T-helper 9 cell (primary cell): ENCODE results near the gene EIPR1.

ENCODE experiments used
- DNase-seq: peaks from one replicate; pipeline ENCODE4 v3.0.0-alpha.2; 2020

The EIPR1 gene

DNA sequence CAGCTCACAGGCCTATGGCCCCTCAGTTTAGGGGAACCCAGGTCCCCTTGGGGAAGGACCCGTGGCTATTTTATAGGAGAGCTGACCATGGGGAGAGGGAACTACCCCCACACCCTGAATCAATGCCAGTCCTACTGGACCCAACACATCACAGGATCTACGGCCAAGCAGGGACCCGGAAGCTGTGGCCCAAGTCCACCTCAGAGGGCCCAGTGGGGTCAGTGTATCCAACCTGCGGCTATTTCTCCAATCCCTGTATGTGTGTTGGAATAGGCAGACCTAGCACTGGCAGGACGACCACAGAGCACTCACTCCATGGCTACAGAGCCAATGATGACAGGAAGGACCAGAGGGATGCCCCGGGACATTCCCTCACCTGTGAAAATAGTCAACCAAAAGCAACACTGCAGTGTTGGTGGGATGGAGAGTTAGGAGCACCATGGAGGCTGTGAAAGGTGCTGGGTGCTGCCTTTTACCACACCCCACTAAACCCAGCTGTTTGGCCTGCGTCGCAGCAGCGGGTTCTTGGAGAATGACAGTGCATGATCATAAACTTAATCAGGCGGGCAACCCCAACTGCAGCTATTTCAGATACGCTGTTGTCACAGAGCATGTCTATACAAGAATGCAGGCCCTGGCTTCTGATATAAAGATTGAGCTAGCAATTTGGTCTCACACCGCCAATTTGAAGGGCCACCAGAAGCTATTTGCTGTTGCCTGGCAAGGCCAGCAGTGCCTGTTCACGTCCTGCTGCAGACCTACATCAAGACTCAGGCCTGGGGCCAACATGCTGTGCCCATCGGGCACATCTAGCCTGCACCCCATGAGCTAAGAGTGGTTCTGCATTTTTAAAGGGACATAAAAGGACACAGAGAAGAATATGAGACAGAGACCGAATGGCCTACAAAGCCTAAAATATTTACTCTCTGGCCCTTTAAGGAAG is 110.4 kb downstream of the EIPR1 start:
- DNase-seq: no peak

DNA sequence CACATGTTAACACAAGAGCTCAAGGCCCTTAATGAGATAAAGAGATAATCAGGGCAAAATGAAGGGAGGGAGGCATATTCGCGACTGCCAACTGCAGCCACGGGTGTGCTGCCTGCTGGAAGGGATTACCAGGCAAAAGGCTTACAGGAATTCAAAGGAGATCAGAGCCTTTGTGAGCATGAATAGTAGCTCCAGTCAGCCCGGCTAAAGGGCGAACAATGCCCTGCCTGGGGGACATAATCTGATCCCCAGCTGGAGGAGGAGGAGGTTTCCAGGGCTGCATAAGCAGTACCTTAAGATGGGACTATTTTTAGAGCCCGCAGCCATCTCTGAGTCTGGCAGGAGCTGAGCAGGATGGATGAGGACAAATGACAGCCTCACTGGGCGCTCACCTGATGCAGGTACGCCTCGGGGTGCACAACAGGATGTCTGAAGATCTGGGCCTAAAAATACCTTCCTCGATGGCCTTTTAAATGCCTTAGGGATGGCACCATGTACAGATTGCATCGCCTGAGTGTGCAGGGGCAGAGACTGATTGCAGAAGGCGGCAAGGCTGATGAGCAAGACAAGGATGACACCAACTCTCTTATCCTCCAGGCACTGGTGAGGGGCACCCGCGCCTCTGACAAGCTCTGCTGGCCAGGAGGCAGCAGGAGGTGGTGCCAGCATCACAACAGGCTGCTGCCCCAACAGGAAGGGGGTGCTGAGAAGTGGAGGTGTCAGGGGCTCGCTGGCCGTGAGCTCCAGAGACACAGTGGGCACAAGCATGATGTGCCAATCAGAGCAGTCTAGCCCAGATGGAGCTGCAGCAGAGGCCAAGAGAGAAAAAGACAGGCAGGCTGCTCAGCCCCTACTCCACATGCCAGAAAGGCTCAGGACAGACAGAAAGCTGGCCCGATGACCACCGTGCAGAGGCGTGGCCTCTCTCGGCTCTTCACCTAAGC is 111.4 kb downstream of the EIPR1 start:
- no peak for DNase-seq

DNA sequence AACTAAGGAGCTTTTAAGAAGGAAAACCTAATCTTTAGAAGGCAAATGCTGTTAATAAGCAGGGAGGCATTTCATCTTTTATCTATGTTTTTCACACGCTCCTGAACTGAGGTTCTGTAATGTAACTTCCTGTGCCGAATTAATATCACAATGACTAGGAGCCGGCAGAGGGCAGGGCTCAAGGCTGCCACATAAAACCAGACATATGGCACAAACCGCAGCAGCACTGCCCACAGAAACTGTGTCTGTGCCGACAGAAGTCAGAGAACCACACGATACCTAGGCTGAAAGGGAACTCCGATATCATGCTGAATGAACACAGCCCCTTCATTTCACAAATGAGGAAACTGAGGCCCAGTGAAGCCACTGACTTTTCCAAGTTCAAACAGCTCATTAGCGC is 112.1 kb downstream of the EIPR1 start:
- no peak for DNase-seq

DNA sequence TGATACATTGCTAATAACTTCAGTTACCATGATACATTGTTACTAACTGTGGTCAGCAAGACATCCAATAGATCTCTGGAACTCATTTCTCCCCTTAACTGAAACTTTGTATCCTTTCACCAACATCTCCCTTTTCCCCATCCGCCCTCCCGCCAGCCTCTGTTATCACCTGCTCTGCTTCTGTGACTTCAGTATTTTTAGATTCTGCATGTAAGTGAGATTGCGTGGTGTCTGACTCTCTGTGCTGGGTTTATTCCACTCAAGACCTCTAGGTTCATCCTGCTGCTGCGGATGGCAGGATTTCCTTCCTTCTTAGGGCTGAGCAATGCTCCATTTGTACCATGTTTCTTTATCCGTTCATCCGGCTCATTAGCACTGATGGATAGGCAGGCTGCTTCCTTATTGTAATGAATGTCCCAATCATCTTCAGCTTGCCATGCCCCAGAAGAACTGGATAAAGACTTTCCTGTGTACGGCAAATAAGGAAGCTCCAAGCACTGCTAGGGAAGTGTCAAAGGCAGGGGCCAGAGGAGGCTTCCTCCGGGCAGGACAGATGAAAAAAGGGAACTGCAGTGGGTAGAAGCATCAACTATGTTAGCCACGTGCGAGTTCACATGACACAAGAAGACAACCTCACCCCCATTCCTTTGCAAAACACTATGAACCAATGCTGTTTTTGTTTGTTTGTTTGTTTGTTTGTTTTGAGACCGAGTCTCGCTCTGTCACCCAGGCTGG is 113.4 kb downstream of the EIPR1 start:
- DNase-seq: no peak

DNA sequence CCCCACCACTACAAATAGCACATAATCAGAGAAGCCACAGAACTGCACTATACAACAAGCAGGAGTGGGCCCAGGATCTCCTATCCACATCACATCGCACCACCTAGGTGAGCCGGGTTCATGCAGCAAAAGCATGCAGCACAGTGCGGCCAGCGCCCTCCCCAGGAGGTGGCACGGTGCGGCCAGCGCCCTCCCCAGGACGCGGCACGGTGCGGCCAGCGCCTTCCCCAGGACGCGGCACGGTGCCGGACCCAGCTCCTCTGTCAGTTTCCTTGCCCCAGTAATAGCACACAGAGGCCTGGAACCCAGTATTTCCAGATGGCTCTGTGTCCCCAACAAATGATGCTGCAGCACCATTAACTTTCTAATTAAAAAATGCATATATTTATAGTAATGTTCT is 114.1 kb downstream of the EIPR1 start:
- DNase-seq: no peak

DNA sequence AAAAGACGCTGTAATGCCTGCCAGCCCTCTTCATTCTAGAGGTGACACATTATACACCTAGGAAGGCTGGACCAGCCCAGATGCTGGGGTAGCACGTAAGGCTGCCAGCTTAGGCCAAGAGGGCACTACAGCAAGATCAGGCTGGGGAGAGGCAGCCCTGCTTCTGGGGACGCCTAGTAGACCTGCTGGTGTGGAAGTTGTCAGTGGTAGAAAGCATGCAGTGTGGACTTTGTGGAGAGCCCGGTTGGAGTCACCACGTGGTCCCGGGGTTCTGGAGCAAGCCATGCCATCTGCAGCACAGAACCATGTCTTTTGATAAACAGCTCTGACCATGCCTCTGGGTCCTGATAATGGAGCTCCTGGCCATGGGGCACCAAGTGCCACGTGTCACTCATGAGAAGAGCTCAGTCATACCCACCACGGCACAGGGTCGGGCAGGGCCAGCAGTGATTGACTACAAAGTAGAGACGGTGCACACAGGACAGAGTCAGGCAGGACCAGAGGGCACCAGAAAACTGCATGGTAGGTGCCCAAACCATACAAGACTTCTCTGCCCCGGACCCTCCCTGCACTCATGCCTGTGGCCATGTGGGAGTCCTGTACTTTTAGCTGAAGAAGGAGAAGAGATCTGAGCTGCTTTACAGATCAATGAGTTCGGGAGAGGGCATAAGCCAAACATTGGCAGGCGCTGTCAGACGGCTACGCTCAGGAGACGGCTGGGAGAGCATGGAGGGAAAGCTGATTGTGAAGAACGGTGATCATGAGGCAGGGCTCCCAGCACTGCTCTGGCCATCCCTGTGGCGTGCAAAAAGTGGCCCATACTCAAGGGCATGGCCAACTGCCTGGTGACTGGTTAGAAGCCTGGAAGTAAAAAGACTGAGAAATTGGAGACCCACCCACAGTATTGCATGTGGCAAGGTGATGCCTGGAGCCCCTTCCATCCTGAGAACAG is 114.9 kb downstream of the EIPR1 start:
- DNase-seq: no peak

DNA sequence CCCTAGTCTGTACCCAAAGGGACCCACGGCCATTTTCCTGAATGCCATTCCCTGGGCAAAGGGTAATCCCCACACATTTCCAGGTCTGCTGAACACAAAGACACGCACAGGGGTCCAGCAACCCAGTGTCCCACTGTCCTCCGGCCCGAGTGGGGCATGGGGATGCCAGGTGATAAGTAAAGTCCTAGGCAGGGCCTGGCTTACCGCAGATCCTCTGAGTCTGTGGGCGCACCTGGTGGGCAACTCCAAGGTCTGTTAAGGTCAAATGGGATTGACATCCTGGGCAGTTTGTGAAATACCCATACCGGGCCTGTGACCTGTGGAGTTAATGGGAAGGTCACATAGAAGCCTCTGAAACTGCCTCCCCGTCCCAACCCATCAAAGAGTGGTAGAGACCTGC is 116.1 kb downstream of the EIPR1 start:
- DNase-seq: no peak

DNA sequence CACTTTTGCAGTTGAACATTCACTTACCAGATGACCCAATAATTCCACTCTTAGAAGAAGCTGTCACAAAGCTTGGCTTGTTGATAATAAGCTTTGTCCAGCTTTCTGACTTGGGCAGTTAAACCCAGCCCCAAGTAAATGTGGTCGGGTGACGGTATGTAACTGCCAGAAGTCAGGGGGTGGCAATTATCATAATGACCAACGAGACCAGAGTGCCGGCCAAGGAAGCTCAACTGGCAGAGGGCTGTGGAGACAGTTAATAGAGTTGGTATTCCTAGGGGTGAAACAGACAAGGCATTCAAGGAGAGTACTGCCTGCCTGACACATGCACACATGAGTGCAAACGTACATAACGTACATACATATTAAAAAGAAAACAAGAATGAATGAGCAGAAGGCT is 116.7 kb downstream of the EIPR1 start:
- DNase-seq: no peak

DNA sequence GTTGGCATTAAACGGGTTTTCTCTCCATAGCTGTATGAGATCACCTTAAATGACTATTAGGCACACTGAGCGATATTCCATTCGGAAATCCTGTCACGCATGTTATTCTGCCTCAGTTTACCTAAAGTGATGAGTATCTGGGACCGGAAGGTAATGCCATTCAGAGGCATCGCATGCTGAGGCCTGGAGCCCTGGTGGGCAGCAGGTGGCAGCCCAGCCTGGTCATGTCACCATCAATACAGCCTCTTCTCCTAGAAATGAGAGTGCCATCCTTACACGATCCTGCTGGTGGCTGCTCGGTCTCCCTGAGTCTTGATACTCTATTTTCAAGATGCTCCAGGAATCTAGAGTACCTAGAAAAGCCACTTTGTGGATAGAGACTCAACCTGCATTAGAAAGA is 119.8 kb downstream of the EIPR1 start:
- no peak for DNase-seq

DNA sequence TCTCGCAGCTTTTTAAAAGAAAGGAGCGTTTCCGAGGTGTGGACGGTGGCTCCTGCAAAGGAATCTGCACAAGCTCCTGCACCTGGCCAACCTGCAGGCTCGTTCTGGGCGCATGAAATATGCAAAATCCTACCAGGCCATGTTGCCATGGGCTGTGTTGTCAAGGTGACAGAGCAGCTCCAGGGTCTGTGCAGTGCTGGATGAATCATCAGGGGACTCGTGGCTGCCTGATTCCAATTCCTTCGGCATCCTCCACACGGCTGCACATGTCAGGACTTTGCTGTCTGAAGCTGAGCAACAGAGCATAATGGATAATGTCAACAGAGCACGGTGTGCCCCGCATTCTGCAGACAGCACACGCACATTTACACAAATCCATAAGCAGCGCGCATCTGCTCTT is 120.5 kb downstream of the EIPR1 start:
- DNase-seq: no peak

DNA sequence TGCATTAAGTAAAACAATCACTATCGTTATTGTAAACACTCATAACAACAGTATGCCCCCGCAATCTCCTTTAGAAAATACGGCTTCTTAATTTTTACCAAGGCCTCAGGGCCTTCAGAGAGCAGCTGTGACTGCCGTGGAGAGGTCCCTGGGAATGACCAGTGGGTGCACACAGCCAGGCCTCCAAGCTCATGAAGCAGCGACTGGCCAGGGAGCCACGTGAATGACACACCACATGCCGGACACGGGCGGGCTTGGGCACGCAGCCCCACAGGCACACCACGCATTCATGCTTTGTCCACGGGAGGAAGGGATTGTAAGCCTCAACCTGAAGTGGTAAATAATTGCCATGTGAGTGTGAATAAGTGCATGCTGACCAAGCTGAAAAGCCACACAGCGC is 121.0 kb downstream of the EIPR1 start:
- no peak for DNase-seq

DNA sequence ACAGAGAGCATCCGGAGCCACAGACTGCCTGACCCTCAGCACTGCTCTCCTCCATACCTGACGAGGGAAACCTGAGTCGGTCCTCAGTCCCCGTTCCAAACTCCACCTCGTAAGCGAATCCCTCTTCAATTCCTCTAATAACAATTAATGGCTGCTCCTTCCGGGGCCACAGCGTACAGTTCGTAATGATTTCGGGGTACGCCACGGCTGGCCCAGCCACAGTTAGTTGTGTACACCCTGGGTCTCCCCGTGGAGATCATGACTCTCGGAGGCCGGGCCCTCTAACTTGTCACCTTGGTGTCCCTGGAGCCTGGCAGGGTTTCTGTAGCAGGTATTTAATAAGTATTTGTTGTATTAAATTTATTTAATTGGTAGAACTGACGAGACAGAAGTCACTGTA is 121.5 kb downstream of the EIPR1 start:
- DNase-seq: no peak

DNA sequence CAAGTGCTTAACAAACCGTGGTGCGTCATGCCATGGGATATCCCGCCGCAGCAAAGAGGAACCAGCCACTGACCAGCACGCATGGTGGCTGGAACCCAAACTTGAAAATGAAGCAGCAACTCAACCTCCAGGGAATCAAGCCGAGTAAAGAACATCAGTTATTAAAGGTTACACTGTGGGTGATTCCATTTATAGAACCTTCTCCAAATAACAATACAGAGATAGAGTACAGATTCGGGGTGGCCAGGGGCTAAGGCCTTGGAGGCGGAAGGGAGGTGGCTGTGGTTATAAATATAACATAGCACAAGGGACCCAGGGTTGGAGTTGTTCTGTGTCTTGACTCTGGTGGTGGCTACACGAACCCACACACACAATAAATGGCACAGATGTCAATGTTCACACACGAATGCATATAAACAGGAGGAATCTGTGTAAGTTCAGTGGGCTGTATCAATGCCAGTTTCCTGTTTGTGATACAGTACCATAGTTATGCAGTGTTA is 123.1 kb downstream of the EIPR1 start:
- no peak for DNase-seq

DNA sequence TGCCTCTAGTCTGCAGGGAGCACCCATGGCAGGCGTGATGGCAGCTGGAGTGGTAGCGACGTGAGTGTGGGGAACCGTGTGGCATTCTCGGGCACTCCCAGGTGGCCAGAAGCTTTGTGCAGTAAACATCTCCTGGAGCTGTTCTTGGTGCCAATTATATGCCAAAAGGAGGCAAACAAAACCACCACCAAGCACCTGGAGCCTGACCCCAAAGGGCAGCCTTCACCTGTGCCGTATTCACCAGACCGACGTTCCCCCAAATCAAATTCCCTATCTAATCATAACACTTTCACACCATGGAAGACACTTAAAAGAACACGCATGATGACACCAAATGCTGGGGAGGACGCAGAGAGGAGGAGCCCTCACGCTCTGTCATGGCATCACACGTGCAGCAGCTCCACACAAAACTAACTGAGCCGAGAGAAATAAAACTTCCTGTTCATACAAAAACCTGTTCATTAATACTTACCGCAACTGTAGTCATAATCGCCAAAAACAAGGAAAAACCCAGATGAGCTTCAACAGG is 123.6 kb downstream of the EIPR1 start:
- DNase-seq: no peak

DNA sequence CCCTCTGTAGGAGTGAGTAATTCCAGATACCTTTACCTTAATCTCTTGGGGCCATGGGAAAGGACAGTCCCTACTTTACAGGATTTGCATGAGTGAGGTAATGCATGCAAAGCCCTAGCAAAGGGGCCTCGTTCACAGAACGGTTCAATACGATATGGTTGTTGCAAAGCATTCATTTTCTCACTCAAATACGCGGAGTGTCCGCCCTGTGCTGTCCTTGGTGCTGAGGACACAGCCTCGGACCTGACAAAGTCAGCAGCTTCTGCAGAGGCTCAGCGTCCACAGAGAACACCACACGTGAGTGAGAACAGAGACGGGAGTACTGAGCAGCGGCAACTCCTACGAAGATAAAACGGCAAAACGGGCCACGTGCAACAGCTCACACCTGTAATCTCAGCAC is 125.7 kb downstream of the EIPR1 start:
- DNase-seq: no peak

DNA sequence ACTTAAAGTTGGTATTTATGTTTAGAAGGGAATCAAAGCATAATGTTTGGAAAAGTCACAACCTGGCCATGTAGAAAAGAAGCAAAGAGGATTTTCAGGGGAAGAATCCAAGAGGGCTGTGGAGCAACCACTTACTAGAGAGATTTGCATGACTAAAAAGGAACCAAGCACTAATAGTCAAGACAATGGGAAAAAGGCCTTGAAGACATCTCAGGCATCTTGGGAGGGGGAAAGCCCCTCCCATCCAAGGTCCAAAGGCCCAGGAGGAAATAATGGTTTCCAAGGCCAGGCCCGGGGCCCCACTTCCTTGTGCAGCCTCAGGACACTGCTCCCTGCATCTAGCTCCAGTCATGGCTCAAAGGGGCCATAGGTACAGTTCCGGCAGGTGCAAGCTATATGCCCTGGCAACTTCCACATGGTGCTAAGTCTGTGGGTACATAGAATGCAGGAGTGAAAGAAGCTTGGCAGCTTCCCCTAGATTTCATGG is 128.1 kb downstream of the EIPR1 start:
- DNase-seq: no peak

DNA sequence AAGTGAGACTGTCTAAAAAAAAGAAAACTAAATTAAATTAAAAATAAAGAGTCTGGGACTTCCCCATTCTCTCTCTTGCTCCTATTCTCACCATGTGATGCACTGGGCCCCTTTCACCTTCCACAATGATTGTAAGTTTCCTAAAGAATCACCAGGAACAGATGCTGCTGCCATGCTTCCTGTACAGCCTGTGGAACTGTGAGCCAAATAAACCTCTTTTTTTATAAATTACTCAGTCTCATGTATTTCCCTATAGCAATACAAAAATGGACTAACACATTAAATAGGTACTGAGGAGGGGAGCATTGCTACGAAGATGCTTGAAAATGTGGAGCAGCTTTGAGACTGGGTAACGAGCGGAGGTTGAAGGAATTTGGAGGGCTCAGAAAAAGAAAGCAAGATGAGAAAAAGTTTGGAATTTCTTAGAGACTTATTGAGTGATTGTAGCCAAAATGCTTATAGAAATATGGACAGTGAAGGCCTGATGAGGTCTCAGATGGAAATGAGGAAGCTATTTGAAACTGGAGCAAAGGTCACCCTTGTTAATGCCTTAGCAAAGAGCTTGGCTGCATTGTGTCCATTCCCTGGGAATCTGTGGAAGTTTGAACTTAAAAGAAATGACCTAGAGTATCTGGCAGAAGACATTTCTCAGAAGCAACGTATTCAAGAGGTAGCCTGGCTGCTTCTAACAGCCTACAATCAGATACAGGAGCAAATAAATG is 128.7 kb downstream of the EIPR1 start:
- DNase-seq: no peak

DNA sequence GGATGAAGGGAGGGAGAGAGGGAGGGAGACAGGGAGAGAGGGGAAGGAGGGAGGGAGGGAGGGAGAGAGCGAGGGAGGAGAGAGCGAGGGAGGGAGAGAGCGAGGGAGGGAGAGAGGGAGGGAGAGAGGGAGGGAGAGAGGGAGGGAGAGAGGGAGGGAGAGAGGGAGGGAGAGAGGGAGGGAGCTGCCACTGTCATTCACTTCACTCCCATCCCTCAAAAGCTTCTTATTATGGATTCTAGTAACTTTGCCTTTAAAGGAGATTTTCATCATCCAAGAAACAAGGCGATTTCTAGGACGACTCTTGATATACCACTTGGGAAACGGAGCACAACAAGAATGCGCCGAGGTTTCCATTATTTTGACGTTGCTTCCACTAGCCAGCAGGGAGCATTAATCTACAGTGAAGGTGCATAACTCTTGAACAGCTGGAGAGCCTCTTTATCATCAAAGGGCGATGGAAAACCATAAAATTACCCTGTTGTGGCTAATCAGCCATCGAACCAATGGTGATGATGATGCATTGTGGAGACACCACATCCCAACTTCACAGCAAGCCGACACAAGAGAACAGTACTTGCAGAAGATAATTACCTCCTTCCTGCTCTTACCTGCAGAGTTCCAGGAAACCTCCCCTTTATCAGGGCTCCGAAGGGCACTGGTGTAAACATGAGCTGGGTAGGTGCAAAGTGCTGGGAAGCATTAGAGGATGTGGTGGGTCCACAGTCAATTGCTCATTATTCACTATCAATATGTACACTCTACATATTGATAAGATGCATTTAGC is 130.5 kb downstream of the EIPR1 start:
- no peak for DNase-seq

DNA sequence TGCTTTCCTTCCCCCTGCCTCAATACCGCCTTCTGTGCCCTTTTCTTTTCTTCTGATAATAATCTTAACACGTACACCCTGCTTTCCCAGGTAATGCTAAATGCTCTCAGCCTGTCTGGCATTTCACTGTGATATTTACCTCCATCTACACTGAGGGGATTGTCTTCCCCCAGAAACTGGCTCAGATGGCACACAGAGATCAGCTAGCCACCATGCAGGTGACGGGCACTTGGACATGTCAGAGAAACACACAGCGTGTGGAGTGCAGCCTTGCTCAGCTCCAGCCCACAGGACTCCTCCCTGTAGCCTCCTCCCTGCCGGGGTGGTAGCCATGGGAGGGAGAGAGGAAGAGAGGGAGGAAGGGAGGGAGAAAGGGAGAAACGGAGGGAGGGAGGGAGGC is 131.2 kb downstream of the EIPR1 start:
- DNase-seq: no peak

DNA sequence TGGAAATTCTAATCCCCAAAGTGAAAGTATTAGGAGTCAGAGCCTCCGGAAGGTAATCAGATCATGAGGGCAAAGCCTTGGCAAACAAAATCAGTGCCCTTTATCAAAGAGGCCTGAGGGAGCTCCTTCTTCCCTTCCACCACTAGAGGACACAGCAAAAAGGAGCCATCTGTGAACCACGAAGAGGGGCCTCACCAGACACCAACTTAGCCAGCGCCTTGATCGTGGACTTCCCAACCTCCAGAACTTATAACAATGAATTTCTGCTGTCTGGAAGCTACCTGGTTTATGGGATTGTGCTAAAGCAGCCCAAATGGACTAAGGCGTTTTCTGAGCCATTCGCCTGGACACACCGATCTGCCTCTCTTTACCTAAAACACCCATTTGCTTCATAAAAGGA is 133.1 kb downstream of the EIPR1 start:
- no peak for DNase-seq
